DMS53 (cell line): ENCODE results near the gene KIAA1614.
"Not testable (repeated sequence)": the region's sequence is repeated elsewhere in the genome, so short reads cannot be mapped to it uniquely, and the experiment has no call there.

Source experiments
- DNase-seq: peaks from one replicate; lab custom pipeline; 2025; lab: John Stamatoyannopoulos, UW

KIAA1614 gene

DNA sequence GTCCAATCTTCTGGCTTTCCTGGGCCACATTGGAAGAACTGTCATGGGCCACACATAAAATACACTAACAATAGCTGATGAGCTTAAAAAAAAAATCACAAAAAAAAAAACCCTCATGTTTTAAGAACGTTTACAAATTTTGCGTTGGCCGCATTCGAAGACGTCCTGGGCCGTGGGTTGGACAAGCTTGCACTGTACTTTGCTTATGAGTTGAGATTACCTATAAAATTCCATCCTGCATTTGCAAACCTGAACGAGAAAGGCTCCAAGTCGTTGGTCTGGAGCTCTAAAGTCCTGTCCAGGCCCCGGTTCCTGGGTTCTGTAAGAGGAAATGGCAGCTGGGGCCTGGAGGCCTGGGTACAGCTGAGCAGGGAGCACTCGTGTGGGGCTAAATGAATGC, 51.4 kb downstream of the KIAA1614 start:
- DNase-seq: no peak

DNA sequence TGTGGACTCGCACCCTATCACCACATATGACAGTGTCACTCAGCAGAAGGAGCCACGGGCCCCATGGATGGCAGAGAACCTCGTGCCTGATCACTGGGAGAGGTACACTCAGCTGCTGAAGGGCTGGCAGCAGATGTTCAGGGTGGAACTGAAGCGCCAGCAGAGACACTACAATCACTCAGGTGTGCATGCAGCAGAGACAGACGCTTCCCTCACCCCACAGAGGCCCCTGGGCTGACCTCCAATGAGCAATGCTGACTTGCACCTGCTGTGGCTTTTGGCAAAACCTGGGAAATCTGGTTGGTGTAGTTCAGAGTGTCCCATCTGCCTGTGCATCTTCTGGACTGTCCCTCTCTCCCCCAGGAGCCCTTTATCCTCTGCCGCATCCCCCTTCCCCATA, 51.9 kb downstream of the KIAA1614 start:
- peak; percentile 29 for DNase-seq

DNA sequence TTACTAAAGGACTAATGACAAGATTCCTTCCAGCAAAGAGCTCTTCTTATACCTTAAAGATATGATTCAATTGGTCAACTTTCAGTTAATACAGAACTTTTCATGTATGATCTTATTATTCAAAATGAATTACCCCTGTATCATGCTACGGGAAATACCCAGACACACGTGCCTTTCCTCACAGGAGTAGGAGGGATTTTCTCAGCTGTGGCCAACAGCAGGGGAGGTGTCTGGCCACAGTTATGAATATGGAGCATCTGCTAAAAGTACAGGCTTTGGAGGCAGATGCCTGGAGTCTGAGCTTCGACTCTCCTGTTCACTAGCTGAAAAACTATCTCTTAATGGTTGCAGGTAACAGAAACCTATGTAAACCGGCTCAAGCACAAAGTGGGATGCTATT, 53.6 kb downstream of the KIAA1614 start:
- no peak for DNase-seq

DNA sequence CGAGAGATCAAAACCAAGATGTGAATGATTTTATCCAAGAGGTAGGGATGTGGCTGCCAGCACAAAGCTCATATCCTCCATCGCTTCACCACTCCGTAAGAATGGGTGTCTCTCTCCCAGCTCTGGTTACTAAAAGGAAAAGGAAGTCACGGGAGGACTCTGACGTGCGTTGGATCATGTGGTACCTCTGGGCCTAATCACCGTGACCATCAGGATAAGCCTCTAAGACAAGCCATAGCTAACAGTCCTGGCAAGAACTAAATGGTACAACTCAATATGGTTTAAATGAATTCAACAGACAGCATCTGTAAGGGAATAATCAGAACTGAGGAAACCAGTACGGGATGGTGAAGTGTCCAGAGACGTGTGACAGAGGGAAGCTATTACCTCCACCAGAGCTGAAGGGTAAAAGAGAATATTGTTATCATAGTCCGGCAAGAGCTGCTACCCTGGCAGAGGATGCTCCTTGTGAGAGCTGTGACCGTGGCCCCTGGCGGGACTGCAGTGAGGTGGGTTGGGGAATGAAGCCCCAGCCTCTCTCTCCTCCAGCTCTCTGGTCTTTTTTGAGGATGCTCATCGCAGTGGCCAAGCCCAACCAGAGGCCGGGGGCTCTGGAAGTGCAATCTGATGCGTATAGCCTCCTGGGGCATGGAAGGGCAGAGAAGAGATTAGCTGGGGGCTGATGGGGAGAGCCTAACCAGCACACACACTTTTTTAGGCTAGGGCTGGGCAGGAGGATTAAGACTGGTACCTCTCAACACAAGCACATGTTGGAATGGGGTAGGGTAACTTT, 54.2 kb downstream of the KIAA1614 start:
- no peak for DNase-seq

- DNase-seq: no peak
Observed at GRCh38 chr1:180967558-180967957, 54.9 kb downstream of the KIAA1614 start.

DNA sequence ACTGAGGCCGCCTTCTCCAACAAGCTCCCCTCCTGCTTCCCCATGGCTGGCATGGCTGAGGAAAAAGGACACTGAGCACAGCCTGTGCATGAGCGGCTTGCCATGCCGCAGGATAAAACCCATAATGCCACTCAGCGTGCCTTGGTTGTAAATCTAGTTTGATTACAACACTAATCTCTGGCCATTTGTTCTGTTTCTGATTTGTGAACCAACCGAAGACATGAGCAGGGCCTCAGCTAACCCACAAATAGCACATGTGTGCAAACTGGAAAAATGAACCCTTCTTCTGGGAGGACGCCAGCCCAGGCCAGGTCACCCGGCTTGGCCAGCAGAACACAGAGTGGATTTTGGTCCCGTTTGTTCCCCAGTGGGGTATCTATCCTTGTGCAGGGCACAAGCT, 56.1 kb downstream of the KIAA1614 start:
- DNase-seq: not testable (repeated sequence)

DNA sequence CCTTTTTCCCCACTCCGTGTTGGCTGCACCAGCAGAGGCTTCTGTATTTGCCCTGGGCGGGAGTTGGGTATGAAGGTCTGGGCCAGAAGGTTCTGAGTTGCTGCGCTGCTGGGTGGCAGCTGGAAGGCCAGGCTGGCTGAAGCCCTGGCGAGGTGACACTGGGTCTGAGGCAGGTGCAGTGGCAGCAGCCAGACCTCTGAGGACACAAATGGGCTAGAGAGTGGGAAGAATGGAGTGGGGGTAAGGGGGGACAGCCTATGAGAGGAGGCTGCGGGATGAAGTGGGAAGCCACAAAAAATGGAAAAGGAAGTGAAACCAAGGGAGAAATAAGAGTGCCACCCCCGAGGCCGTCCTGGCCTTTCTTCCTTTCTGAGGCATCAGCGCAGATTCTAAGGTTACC, 56.7 kb downstream of the KIAA1614 start:
- DNase-seq: no peak

DNA sequence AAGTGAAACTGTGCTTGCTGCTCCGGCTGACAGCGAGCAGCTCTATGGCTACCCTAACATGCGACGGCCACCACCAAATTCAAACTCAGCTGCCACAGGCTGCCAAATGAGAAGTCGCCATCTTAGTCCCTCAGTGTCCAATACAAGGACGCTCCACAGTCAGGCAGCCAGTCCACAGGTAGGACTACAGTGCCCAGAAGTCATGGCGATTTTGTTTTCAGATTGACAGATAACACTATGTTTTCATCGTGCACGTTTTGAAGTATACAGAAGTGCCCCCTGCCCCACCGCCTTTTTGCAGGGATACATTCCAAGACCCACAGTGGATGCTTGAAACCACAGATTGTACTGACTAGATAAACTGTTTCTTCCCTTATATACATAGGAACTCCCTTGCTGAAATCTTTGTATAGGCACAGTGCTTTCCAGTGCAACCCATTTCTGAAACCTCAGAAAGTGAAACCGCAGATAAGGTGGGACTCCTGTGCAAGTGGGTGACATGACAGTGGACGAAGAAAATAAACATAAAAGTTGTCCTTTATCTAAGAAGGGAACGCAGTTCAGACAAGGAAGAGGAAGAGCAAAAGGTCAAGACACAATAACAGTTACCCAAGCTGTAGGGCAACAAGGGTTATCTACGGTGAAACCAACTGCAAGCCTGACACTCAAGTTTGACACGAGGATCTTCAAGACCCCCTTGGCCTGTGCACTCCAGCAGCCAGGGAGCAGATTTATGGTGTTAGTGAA, 57.8 kb downstream of the KIAA1614 start:
- no peak for DNase-seq

DNA sequence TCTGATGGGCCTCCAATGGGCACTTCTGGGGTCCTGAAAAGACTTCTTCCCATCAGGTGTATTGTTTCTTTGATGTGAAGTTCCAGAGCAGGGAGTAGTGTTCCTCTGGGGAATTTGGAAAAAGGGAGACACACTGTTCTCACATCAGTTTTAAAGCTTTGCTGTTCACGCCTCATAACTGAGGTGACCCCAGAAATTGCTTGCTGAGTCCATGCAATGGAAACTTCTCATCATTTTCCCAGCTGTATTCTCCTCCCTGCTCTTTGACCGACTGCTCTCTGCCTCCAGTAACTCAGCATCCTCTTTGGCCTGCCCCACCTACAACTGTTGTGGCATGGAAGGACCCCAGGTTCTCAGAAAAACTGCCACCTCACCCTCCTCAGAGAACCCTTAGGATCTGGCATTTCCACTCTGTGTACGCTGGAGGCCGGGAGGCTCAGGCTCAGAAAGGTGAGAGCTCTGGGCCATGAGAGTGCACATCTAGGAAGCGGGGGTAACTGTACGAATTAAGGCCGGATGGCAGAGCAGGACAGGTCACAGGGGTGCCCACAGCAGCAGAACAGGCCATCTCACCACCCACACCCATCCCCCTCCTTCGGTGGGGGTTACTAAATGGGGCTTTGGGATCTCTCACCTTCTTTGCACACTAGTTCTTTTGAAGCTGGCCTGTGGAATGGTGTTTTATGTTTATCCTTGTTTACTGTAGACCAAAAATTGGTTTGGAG, 58.7 kb downstream of the KIAA1614 start:
- no peak for DNase-seq

DNA sequence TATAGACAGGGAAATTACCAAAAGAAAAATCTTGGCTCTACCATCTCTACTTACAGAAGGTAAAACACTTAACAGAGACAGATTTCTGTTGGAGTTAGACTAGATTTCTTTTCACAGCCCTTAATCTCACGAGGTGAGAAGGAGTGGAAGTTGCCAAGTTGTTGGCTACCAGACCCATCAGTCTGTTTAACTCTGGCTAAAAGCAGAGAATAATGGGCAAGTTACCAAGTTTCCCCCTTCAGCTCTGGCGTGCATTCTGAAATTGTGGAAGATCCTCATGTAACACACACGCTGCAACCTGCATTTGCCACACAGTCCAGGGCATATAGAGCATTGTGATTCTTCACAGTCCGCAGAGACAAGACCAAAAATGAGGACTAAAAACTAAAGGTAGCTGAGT, 60.7 kb downstream of the KIAA1614 start:
- DNase-seq: no peak

- no peak for DNase-seq
Observed at GRCh38 chr1:180974236-180974635, 61.5 kb downstream of the KIAA1614 start.

- no peak for DNase-seq
Observed at GRCh38 chr1:180975551-180975950, 62.9 kb downstream of the KIAA1614 start.

DNA sequence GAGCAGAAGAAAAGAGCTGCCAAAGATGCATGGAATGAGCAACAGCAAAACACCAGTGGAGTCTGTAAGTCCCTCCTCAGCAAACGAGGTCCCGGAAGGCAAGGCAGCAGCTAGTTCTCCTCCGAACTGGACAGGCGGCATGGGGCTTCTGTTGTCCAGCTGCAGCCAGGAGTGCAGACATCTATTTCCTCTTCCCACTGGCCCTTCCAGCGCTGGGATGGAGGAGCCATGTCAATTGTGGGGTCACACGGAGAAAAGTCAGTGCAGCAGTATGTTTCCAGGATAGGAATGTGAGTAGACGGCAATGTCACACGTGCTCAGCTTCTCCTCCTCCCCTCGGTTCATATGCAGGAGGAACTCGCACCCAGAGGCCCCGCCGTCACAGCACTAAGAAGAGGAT, 63.5 kb downstream of the KIAA1614 start:
- DNase-seq: no peak

GRCh38 chr1:180976732-180977357, 64.1 kb downstream of the KIAA1614 start:
- DNase-seq: no peak

DNA sequence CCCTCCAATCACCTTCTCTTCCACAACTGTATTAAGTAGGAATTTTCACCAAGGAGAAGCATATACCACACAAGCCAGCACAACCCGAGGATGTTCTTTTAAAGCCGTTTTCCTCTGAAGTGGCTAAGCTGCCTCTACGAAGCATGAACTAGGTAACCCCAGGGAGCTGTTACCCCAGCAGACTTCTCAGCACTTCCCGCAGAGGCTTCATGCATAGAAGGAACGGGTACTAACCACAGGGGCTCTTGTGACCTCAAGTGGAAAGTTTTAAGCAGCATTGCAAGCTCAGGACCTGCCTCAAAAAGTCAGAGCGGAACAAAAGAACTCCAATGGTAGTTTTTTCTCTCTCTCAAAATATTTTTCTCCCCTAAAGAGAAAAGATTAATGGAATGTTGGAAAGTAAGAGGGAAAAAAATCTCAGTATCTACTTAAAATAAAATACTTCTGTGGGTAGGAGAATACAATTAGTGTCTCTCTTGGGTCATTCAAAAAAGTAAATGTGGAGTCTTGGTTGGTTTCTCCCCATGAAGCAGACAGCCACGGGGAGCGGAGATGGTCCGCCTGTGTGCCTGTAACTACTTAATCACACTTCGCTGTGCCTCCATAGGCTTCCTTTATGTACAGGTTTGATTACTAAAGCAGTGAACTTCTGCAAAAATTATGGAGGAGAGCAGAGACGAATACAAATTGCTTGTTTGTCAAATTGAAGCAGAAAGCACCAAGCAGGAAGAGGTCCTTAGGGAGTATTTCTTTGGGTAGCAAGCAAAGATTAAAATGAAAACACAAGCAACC, 69.1 kb downstream of the KIAA1614 start:
- no peak for DNase-seq

DNA sequence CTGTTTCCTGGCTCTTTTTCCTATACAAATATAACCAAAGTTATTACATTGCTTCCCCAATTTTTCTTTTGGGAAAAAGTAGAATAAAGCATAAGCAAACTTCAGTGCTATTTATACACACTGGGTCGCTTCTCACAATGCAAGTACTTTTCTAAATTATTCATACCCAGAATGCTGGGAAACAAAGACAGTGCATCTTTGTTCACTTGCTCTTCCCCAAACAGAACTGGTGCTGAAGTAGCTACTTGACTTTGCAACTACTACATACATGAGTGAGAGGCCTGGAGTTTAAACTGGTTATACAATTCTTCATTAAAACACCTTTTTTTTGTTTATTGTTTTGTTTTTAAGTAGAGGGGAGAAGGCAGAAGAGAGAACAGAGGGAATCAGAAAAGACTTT, 69.7 kb downstream of the KIAA1614 start:
- no peak for DNase-seq

DNA sequence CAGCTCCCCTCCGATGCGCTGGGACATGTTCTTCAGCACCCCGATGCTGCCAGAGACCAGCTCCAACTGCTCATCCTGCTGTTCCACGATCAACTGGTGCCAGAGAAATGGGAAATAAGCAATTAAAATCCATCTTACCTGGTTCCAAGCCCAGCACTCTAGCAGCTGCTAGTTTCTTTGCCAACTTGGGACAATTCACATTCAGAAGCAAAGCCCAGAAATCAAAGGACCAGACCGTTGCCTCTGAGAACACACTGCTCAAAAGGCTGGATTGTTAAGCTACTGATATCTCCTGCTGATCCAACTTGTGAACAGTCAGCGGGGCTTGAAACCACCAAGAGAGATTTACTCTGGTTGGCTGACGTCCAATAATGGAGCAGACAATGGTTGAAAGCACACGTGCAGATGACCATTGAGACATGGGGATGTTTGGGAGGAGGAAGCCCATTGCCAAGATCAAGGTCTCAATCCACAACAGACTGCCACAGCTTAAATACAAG, 75.6 kb downstream of the KIAA1614 start:
- peak; percentile 25 for DNase-seq

- peak; percentile 44 for DNase-seq
Observed at GRCh38 chr1:180994262-180994661, 81.6 kb downstream of the KIAA1614 start.

GRCh38 chr1:180997843-180998504, 85.3 kb downstream of the KIAA1614 start:
- no peak for DNase-seq
